ENCODE results near the gene ATP6V0C.
A peak's percentile ranks its signal among the peaks of the same experiment; 100 is the strongest.
"Not testable (repeated sequence)": the region's sequence is repeated elsewhere in the genome, so short reads cannot be mapped to it uniquely, and the experiment has no call there.

Gene ATP6V0C

DNA sequence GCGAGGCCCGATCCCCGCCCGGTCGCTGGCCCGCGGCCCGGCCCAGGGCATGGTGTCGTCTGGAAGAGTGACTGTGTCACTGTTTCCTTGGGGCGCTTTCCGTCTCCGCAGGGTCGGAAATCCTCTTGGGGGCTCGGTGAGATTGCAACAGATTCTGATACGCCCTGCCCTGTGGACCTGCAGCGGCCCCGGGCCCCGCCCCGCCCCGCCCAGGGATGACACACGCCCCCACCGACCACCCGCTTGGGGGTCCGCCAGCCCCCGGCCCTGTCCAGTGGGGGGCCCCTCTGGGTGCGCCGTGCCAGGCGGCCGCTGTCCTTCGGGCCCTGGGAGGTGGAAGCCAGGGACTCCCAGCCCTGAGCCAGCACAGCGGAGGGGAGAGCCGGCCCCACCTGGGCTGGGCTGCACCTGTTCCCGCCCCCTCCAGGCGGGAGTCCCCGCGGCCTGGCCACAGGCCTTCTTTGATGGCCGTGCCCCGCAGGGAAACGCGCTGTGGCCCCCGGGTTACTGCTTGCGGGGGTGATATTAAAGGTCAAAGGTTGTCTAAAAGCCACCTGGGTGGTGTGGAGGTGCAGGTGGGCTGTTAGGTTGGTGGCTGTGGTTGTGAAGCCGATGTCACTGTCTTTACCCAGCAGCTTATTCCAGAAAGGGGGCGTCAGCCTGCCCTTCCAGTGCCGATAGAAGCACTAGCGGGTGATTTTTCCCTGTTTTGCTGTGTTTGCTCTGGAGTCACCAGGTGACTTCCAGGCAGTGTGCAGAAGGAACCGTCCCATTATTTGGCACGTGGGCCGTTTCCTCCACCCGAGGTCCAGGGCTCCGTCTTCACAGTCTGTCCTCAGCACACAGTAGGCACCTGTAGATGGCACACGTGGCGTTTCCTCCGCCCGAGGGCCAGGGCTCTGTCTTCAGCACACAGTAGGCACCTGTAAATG, 38.1 kb upstream of the ATP6V0C start:
- no peak for DNase-seq

DNA sequence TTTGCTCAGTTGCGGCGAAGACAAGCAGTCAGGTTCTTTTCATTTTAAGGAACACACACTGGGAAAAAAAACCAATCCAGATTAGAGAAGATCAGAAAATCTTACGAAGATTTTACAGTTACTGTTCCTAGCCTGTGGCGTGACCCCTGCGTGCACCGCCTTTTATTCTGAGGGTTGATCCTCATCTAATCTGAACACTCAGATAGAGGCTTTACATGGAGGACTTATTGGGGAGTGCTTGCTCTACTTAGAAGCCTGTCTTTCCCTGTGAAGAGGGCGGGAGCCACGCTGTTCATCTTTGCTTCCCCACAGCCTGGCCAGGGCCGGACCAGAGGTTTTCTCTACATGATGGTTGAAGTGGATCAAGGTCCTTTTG, 37.4 kb upstream of the ATP6V0C start:
- DNase-seq: no peak

DNA sequence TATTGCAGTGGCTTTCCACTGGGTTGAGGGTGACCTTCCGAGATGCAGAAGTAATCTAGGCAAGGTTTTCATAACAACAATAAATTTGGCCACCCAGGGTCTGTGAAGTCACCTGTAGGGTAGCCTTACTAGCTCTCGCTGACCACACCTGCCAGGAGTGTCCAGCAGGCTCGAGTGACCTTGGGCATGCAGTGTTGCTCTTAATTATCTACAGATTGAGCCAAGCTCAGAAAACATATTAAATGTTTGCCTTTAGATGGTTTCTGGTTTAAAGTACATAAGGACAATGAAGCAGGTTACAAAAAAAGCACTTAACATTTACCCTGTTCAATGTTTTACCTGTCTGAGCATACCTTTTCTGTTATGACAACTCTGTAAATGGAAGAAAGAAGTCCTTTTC, 37.0 kb upstream of the ATP6V0C start:
- no peak for DNase-seq

DNA sequence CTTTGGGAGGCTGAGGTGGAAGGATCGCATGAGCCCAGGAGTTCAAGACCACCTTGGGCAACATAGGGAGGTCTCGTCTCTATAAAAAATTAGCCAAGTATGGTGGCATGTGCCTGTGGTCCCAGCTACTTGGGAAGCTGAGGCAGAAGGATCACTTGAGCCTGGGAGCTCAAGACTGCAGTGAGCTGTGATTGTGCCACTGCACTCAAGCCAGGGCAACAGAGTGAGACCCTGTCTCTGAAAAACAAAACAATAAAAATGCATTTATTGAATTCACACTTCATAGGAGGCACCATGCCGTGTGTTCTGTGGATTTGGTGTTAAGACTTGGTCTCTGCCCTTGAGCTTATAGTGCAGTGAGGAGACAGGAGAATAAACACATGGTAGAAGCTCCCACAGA, 36.4 kb upstream of the ATP6V0C start:
- DNase-seq: no peak

DNA sequence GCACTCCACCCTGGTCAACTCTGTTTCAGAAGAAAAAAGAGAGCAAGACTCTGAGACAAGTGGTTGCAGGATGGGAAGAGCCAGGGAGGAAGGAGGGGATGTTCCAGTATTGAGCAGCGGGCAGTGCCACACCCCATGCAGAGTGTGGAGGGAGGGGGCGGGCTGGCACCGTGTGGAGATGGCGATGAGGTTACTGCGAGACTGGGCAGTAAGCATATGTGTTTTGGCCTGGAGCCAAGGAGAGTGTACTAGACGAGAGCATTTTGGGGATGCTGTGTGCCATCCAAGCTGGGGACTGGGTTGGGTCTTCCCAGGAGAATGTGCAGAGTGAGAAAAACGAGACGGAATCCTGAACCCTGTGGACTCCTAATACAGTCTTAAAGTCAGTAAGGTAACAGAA, 35.5 kb upstream of the ATP6V0C start:
- DNase-seq: no peak

DNA sequence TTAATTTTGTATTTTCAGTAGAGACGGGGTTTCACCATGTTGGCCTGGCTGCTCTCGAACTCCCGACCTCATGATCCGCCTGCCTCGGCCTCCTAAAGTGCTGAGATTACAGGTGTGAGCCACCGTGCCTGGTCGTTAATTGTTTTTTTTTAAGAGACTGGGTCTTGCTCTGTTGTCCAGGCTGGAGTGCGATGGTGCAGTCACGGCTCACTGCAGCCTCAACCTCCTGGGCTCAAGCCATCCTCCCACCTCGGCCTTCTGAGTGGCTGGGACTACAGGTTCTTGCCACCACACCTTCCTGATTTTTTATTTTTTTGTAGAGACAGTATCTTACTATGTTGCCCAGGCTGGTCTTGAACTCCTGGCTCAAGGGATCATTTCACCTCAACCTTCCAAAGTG, 33.8 kb upstream of the ATP6V0C start:
- not testable (repeated sequence) for DNase-seq

DNA sequence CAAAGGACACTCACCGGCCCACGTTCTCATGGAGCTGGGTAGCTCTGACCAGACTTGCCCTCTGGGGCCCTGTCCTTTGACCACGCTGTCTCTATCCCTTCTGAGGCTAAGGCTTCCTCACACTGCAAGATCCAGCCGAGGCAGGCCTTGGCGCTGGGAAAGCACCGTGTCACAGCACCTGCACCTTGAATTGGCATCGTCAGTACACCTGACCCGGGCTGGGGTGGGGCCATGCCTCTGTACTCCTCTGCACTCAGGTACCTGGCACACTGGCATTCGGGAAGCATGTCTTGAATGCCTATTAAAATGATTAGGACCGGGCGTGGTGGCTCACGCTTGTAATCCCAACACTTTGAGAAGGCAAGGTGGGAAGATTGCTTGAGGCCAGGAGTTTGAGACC, 32.8 kb upstream of the ATP6V0C start:
- DNase-seq: no peak

DNA sequence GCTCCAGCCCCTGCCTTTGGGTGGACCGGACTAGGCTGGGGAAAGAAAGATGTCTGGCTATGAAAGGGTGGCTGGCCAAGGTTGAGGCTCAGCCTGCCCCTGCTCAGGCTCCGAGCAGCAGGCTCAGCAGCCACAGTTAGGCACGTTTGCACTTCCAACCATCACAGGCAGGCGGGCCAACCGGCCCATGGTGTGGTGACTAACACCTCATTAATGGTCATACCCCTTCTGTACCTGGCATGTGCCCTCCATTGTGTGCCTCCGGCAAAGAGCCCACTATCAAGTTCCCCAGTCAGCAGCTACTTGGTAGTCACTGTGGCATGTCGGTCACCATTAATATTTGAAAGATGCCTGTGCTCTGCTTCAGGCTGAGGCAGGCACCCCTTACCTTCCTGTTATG, 32.1 kb upstream of the ATP6V0C start:
- no peak for DNase-seq

DNA sequence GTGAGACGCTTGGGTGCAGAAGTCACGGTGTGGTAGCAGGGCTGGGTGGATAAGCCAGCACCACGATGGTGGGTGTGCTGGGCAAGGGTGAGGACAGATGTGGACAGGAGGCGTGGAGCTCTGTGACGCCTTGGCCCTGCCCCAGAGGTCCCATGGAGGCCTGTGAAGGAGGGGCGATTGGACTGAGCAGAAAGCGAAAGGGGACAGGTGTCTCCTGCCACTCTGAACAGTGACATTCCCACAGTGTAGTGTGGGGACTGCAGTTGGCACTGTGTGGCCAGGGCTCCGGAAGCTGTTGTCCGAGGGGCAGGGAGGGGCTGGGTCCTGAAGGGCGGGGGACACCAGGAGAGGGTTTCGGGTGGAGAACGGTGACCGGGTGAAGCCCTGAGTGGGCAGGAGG, 31.5 kb upstream of the ATP6V0C start:
- no peak for DNase-seq

DNA sequence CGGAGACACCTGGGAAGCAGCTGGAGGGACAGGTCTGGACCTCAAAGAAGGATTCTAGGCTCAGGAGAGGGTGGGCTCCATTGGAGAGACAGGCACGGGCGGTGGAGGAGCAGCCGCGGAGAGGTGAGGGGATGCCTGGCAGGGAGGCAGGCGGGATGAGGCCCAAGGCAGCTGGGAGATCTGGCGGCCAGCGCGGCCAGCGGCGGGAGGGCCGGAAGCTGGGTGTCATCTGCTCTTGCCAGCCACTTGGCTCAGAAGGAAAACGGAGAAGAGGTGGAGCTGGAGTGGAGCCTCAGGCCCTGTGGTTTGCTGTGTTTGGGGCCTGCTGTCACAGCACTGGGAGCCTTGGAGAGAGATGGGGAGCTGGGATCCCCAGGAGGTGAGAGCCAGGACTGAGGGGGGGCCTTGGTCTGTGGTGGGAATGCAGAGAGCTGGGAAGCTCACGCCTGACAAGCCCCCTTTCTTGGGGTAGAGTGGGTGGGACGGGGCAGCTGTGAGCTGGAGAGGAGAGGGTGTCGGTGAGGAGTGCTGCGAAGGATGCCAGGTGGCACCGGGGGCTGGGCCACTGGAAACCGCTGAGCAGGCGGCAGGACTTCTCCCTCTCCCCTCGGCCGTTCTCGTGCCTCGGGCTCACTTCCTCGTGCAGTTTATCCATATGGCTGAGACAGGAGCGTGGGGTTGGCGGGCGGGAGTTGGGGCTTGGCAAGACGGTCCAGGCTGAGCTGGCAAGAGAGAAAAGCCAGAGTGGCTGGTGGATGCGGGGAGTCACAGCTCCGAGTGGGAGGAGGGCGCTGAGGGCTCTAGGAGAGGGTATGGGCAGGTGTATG, 30.8 kb upstream of the ATP6V0C start:
- DNase-seq: peak in 1 of 2 experiments; percentile 75

DNA sequence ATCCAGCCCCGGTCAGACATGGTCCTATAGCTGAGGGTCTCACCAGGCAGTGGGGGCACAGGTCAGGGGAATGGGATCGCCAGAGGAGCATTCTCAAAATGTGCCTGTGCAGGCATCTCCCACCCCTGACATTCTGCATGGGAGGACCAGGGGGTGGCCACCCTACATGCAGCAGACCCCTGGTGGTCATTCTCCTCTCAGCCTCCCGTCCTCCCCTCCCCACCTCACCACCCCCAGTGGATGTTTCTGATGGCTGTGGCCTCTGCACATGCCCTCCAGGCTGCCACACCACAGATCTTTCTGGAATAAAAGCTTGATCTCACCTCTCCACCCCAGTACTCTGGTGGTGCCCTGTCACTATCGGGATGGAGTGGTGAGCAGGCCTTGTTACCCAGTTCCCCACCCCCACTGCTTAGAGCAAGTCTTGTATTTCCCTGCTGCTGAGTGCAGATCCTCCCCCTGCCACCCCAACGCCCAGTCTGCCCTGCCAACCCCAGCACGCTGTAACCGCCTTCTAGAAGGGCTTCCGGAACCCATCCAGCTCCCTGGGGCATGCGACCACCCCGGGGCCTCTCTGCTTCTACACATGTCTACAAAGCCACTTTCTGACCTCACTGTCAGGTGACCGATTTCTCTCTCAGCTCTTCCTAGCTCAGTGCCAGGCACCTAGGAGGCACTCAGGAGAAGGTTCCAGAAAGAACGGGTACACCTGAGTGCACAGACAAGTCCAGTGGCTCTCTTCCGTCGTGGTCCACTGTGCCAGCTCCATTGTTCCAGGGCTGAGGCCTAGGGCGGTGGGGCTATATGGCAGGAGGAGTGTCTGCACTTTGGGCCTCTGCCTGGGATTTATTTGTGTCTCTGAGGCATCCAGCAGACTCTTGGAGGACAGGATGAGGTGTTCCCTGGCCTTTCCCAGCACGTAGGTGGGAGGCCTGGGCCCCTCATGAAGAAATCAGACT, 29.5 kb upstream of the ATP6V0C start:
- no peak for DNase-seq

DNA sequence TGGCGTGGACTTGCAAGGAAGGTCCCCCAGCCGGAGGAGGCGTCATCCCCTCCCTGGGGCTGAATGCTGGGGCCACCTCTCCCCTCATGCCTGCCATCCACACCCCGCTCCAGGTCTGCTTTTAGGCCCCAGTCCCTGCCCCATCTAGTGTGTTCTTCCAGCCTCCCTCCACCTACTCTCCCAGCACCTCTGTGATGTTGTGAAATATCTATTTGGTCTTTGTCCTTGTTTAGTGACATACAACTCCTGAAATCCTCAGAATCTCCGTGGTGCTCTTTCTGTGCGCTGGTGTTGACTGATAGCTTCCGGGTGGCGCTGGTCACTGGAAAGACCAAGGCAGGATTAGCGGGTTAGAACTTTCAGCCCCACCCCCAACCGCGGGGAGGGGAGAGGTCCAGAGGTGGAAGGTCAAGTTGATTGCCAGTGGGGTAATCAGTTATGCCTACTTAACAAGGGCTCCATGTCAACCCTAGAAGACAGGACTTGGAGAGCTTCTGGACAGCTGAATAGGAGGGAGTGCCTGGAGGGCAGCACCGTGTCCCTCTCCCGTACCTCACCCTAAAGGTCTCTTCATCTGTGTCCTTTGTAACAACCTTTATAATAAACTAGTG, 28.7 kb upstream of the ATP6V0C start:
- no peak for DNase-seq

DNA sequence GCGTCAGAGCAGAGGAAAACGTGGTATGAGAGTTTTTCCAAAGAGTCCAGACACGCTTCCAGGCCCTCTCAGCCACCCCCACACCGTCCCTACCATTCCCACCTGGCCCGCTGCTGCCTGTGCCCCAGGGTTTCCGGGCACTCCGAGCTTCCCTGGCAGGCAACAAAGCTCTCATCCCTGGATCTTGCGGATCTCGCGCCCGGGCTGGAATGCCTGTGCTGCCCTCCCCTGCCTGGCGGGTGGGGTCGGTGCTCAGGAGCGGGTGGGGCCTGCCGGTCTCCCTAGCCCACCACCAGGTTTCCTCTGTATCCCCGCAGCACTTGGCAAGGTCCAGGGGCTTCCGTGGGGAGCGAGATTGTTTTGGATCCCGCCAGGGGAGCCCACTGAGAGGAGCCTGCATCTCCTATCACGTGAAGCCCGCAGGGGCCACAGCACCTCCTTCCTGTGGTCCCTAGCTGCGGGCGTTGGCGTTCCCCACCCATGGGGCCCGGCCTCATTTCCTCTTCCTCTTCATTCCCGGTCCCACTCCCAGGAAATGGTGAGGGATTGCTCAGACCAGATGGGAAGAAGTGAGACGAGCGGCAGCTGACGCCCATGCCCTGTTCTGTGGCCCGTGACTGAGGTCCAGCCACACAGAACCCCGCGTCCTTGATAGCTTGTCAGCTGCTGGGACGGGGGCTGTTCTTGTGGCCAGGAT, 27.8 kb upstream of the ATP6V0C start:
- no peak for DNase-seq

DNA sequence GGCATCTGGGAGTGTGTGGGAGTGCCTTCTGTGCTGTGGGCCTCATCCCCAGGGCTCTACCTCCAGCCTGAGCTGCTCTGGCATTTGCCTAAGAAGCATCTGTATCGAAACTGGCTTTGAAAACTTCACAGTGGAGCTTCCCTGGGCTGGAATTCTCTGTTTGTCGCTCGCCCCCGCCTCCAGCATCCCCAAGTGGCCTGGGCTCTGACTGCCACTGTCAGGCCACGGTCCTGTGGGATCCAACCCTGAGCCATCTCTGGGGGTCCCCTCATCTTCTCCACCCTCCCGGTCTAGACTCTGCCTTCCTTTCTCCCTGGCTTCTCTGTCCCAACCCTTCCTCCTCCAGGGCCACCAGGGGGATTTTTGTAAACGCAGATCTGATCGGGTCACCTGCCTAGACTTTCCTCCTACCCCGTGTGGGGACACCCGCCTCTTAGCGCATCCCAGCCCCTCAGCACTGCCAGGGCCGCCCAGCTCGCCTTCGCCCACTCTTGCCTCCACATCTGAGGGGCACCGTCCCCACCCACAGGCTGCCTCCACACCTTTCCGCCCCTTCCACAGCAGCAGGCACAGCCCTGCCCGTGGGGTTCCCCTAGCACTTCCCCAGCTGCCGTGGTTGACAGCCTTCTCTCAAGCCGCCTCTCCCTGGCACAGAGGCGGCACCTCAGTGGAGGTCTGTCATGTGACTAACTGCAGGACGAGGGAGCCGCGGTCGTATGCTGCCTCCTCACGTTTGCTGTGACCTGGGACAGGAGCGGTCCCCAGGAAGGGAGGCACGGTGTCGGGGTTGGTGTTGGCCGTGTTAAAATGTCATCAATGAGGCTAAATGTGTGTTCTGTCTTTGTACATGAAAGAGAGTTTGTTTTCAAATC, 26.9 kb upstream of the ATP6V0C start:
- DNase-seq: peak in 1 of 2 experiments; percentile 42

DNA sequence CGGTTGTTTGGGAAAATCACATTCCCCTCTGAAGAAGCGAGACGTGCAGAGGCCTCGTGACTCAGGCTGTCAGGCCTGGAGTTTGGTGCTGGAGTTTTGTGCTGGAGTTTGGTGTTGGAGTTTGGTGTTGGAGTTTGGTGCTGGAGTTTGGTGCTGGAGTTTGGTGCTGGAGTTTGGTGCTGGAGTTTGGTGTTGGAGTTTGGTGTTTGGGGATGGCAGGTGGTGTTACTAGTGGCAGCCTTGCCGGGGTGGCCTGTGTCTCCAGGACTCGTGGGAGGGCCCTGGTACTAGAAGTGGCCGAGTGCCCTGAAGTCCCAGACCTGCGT, 26.3 kb upstream of the ATP6V0C start:
- no peak for DNase-seq

DNA sequence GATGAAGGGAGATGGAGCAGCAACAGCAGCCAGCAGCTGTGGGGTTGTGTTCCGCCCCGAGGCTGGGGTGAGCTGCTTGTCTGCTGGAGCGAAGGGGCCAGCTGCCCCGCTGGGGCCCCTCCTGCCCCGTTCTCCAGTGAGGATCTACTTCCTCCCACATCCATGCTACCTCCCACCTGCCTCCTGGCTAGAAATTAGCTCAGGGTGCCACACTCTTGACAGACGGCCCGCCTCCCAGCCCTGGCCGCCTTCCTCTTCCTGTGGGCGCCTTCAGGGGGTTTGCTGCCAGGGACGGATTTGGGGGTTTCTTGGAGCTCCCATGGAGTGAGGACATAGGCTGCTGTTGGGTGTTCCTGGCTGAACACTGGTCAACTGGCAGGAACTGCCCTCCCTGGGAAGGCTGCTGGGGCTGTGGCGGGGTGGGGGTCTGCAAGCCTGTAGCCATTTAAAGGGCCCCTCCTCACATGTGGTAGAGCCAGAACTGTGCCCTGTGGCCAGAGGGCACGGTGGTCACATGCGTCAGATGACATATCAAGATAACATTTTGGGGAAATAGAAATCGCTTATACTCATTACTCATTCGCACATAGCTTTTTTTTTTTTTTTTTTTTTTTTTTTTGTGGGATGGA, 25.7 kb upstream of the ATP6V0C start:
- DNase-seq: no peak

DNA sequence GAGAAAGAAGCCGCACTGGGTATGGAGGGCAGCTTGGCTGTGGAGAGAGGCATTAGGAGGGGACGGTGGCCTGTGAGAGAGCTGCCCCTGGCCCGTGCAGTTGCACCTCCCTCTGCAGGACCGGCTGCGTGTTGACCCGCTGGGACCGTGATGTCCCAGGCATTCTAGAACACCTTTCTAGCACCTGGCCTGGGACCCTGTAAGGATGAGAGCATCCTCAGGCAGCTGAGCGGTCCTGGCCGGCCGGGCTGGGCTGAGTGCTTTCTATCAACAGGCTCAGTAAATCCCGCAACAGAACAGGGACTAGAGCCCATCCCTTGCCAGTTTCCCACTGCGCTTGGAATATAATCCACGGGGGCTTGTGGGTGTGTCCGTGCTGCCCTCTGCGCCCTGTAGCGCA, 24.2 kb upstream of the ATP6V0C start:
- no peak for DNase-seq

DNA sequence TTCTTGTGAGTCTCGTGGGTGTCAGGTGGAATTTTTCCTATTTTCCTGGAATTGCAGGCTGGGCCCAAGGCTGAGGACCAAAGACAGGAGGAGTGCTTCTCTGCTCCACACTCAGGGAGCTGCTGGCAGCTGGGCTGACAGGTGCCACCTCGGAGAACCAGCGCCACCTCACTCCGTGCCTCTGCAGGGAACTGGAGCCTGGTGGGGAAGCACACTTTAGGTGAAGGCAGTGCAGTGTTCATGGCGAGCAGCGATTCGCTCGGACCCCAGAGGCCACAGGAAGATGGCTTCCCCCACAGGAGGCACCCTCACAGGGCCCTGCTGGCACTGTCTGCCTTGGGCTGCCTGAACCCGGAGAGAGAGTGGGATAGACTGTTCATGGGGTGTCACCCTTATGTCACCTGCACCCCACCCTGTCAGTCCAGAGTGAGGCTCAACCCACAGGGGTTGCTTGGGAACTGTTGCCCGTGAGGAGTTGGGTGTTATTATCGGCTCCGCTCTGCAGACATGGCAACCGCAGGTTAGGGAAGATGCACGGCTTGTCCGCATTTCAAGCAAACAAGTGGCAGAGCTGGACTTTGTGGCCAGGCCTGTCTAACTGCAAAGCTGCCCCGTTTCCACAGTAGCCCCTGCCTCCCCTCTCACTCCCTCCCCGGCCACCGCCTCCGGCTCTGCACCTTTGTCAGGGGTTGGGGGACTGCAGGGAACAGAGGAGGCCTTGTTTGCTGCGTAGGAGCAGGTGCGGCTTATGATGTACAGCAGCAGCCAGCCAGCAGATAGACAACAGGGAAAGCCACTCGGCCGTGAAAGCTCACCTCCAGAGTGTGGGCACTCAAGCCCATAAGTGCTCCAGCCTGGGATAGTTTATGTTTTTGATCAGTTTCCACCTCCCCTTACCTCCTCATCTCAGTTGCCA, 23.3 kb upstream of the ATP6V0C start:
- DNase-seq: peak in 1 of 2 experiments; percentile 45

DNA sequence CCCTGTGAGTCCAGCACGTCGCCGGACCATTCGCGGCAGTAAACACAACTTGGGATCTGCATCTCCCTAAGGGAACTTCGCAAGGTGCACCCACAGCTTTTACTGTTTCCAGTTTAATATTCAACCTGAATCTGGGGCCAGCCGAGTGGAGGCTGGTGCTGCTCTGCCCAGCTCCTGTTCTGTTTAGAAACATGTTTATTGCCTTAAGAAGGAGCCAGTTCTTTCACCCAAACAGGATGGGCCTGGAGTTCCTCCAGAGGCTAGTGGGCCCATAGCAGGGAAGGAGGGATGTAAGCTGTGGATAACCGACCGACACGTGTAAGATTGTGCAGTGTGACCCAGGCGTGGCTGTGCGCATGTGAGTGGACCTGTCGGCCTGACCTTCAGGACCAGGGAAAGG, 21.5 kb upstream of the ATP6V0C start:
- DNase-seq: no peak

Measured in SHP77 (cell line).